CD14-positive monocyte (primary cell): ENCODE data around the gene BLOC1S3. TPM values are rescaled to one million over a fixed set of nuclear protein-coding genes. Genes with fewer than 3 reads are reported as not detected.

Experiments
- DNase-seq, 3 donors: peaks; one replicate each; pipeline ENCODE4 v3.0.0-alpha.2; 2011 to 2022
- H2AFZ ChIP-seq: 2 replicates; pipeline ENCODE4 v1.6.0; 2012; ENCODE audit warnings: mild to moderate bottlenecking, low read depth, low read length, inconsistent platforms; ENCODE audit not compliant: insufficient read depth, poor library complexity, severe bottlenecking
- H3K27ac ChIP-seq, 2 donors: 1 replicate in 1 of 2; 2 replicates in 1 of 2; pipeline ENCODE4 v1.5.1; 2012 to 2013; ENCODE audit warnings: low read length in 2 of 2, control low read depth in 1 of 2, inconsistent platforms in 1 of 2, low read depth in 1 of 2, mild to moderate bottlenecking in 1 of 2
- H3K27me3 ChIP-seq, 2 donors: one replicate each; pipeline versions ENCODE4 v1.6.0 to v1.6.1; 2011 to 2013; ENCODE audit warnings: low read length in 2 of 2; ENCODE audit not compliant: control insufficient read depth in 2 of 2, insufficient read depth in 2 of 2
- H3K36me3 ChIP-seq, 2 donors: replicated peaks in 1 of 2; 1 replicate in 1 of 2; 2 replicates in 1 of 2; pipeline versions ENCODE4 v1.5.1 to v1.6.1; 2012 to 2013; ENCODE audit warnings: low read length in 2 of 2, control low read depth in 1 of 2, inconsistent platforms in 1 of 2, mild to moderate bottlenecking in 1 of 2; ENCODE audit not compliant: insufficient read depth in 2 of 2, control insufficient read depth in 1 of 2
- H3K4me1 ChIP-seq, 2 donors: 1 replicate in 1 of 2; 2 replicates in 1 of 2; pipeline versions ENCODE4 v1.5.1 to v1.6.1; 2012 to 2013; ENCODE audit warnings: low read length in 2 of 2, control low read depth in 1 of 2, inconsistent platforms in 1 of 2, mild to moderate bottlenecking in 1 of 2, moderate library complexity in 1 of 2; ENCODE audit not compliant: insufficient read depth in 2 of 2, control insufficient read depth in 1 of 2
- H3K4me2 ChIP-seq: replicated peaks from 2 replicates; pipeline ENCODE3; 2012; ENCODE audit warnings: low read length, moderate library complexity, mild to moderate bottlenecking; ENCODE audit not compliant: poor library complexity, severe bottlenecking; ENCODE audit errors: extremely low read depth
- H3K4me3 ChIP-seq, 3 experiments: fragments of 200-600 bp in 1 of 3; sonication (generic) in 1 of 3; replicated peaks in 1 of 3; 1 replicate in 2 of 3; 2 replicates in 1 of 3; pipeline ENCODE4 v1.5.1; 2011 to 2013; ENCODE audit warnings: low read length in 3 of 3, mild to moderate bottlenecking in 3 of 3, control low read depth in 2 of 3, low read depth in 2 of 3, inconsistent platforms in 1 of 3, moderate library complexity in 1 of 3
- H3K79me2 ChIP-seq: 2 replicates; pipeline ENCODE4 v1.6.0; 2012; ENCODE audit warnings: mild to moderate bottlenecking, control low read depth, inconsistent platforms, low read length, moderate library complexity; ENCODE audit not compliant: insufficient read depth
- H3K9ac ChIP-seq: 2 replicates; pipeline ENCODE4 v1.6.0; 2017; ENCODE audit warnings: low read length, mild to moderate bottlenecking; ENCODE audit not compliant: insufficient read depth, poor library complexity, severe bottlenecking
- H3K9me3 ChIP-seq, 2 donors: replicated peaks in 1 of 2; 1 replicate in 1 of 2; 2 replicates in 1 of 2; pipeline versions ENCODE4 v1.5.1 to v1.6.1; 2012 to 2013; ENCODE audit warnings: low read length in 2 of 2, control low read depth in 1 of 2; ENCODE audit not compliant: control insufficient read depth in 1 of 2, insufficient read depth in 1 of 2
- H4K20me1 ChIP-seq: 2 replicates; pipeline ENCODE4 v1.6.0; 2012; ENCODE audit warnings: mild to moderate bottlenecking, low read length, control low read depth, moderate library complexity; ENCODE audit not compliant: insufficient read depth
- H3K27ac Mint-ChIP-seq, 7 donors: one replicate each; pipeline ENCODE4 v1.8.0; 2020; ENCODE audit warnings: mild to moderate bottlenecking in 7 of 7, mixed read lengths in 7 of 7, moderate library complexity in 6 of 7, inconsistent platforms in 2 of 7
- H3K27me3 Mint-ChIP-seq, 3 donors: one replicate each; pipeline ENCODE4 v1.8.0; 2021 to 2022; ENCODE audit warnings: low read depth in 3 of 3, mild to moderate bottlenecking in 3 of 3, mixed read lengths in 3 of 3, moderate library complexity in 3 of 3, inconsistent platforms in 1 of 3
- H3K36me3 Mint-ChIP-seq, 2 donors: one replicate each; pipeline ENCODE4 v1.8.0; 2020; ENCODE audit warnings: mixed read lengths in 2 of 2, inconsistent platforms in 1 of 2, mild to moderate bottlenecking in 1 of 2
- H3K4me1 Mint-ChIP-seq: one replicate; pipeline ENCODE4 v1.8.0; 2020; ENCODE audit warnings: mild to moderate bottlenecking, mixed read lengths
- H3K4me3 Mint-ChIP-seq, 2 donors: one replicate each; pipeline ENCODE4 v1.8.0; 2020; ENCODE audit warnings: mild to moderate bottlenecking in 2 of 2, mixed read lengths in 2 of 2, moderate library complexity in 1 of 2
- H3K9me3 Mint-ChIP-seq, 7 donors: one replicate each; pipeline ENCODE4 v1.8.0; 2020 to 2022; ENCODE audit warnings: mixed read lengths in 7 of 7, mild to moderate bottlenecking in 6 of 7, moderate library complexity in 6 of 7, inconsistent platforms in 2 of 7
- WGBS: methylation state at CpG from one replicate; pipeline ENCODE4 v1.1.5; 2013; ENCODE audit warnings: missing lambda C conversion rate; ENCODE audit not compliant: insufficient coverage; 5-methylcytosine and 5-hydroxymethylcytosine counted together
- intact Hi-C, 2 donors: fragments of 100-400 bp; cut with micrococcal nuclease; formaldehyde crosslinking; loops; one replicate each; pipeline versions ENCODE4 v1.15.0 to v1.15.1; 2023
- polyA plus RNA-seq, 3 donors: library from polyadenylated mRNA; depleted of rRNA in 1 of 3; unstranded in 2 of 3; stranded (reverse) in 1 of 3; fragments of 300-500 nt in 2 of 3; fragments of >200 nt in 1 of 3; fragmentation: Illumina TruSeq in 2 of 3; gene quantifications; 1 replicate in 2 of 3; 2 replicates in 1 of 3; pipeline ENCODE4 v1.2.3, GENCODE V29; 2012 to 2021
- TF ChIP-seq, protein P1 (sequence below): fragments of 200-600 bp; IDR thresholded peaks from one replicate; pipeline ENCODE4 v1.8.0; 2022; ENCODE audit warnings: antibody characterized with exemption, mild to moderate bottlenecking

BLOC1S3 gene
- polyA plus RNA-seq, 3 donors: 2.9 to 6.7 (median 4.7) TPM

DNA sequence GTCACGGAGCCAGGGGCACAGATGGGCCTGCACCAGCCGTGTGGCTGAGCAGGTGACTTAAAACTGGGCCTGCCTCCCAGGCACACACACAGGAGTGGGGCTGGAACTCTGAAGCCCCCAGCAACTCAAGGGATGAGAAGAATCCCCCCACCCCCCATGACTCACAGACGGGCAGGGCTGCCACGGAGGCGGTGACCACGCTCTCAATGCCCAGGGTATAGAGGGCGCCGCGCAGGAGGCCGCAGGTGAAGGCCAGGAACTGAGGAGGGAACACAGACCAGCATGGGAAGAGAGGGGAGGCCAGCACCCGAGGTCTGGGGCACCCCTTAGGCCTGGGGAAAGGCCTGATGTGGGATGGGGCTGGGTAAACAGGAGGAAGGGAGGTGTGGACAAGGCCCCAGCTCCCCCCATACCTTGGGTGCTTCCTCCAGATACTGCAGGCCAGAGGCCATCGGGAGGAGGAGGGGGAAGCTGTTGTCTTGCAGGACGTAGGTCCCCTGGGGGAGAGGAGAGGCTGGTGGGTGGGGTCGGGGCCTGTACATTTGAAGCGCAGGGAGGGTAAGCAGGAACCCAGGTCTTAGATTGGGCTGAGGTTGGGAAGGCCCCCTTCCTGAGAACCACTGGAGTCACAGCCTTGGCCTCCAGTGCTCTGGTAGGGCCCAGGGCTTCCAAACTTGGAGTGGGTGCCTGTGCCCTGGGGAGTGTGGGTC, 14.7 kb upstream of the BLOC1S3 start:
- Mint-ChIP-seq H3K27ac (peak overlapping the region in 4 of 7 donors; percentile 21 to 69 (median 42)), H3K4me3 (peak overlapping the region in 1 of 2 donors; percentile 48), H3K4me1 (peaks cover 19% of the 10 kb centered on the region), H3K9me3 (no peaks in the 10 kb centered on the region), H3K27me3 (peaks cover 13 to 37% (median 25%) of the 10 kb centered on the region in 3 donors), H3K36me3 (peaks cover 0 to 3% of the 10 kb centered on the region in 2 donors)
- Histone ChIP-seq H3K4me1 (peaks cover 9 to 14% of the 10 kb centered on the region in 2 donors), H3K4me2 (no peak overlapping the region), H3K27ac (peak overlapping the region in 1 of 2 donors; percentile 12), H3K27me3 (peaks cover 0 to 4% of the 10 kb centered on the region in 2 donors), H3K9ac (no peak overlapping the region), H3K36me3 (no peaks in the 10 kb centered on the region), H4K20me1 (no peaks in the 10 kb centered on the region), H3K79me2 (no peaks in the 10 kb centered on the region), H3K9me3 (no peaks in the 10 kb centered on the region), H3K4me3 (no peak overlapping the region), H2AFZ (no peak overlapping the region)
- TF ChIP-seq, protein P1, sequence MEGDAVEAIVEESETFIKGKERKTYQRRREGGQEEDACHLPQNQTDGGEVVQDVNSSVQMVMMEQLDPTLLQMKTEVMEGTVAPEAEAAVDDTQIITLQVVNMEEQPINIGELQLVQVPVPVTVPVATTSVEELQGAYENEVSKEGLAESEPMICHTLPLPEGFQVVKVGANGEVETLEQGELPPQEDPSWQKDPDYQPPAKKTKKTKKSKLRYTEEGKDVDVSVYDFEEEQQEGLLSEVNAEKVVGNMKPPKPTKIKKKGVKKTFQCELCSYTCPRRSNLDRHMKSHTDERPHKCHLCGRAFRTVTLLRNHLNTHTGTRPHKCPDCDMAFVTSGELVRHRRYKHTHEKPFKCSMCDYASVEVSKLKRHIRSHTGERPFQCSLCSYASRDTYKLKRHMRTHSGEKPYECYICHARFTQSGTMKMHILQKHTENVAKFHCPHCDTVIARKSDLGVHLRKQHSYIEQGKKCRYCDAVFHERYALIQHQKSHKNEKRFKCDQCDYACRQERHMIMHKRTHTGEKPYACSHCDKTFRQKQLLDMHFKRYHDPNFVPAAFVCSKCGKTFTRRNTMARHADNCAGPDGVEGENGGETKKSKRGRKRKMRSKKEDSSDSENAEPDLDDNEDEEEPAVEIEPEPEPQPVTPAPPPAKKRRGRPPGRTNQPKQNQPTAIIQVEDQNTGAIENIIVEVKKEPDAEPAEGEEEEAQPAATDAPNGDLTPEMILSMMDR: no peak
- WGBS: 56% methylated on average over 10 of the region's 15 CpGs
- intact Hi-C loops: no loop called here
- no peak for DNase-seq

DNA sequence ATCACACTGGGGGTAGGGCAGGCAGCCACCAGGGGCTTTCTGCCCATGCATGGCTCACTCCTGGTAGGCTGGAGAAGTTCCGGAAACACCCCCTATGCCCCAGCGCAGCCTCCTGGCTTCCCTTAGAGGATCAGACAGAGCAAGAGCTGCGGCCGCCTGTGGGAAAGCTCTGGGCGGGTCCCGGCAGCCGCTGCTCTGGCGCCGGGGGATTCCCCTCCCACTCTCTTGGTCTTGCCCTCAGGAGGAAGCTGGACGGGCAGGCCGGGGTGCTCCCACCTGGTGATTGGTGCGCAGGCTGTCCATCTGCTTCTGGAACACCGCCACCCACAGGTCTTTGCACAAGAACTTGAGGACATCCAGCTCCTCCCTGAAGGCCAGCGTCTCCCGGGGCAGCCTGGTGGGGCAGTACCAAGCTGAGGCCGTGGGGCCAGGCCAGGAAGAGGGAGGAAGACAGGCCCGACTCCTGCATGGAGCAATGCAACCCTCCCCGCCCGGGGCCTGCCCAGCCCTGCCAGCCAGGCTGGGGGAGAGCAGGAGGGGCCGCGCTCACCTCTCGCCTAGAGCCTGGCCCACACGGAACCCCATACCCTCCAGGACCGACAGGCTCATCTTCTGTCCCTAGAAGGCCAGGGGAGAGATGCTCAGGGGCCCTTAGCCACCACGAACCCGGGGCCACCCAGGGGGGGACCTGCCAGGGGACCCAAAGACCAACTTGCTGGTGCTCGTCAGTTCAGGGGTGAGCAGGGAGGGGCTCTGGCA, 13.8 kb upstream of the BLOC1S3 start:
- Mint-ChIP-seq H3K4me3 (peak overlapping the region in 1 of 2 donors; percentile 39), H3K4me1 (peaks cover 19% of the 10 kb centered on the region), H3K27me3 (peaks cover 8 to 28% (median 19%) of the 10 kb centered on the region in 3 donors), H3K36me3 (peaks cover 0 to 3% of the 10 kb centered on the region in 2 donors), H3K9me3 (no peaks in the 10 kb centered on the region), H3K27ac (no peak overlapping the region)
- H3K36me3 ChIP-seq: no peaks in the 10 kb centered on the region
- intact Hi-C loops: no loop called here
- H3K4me1 ChIP-seq: peaks cover 9 to 14% of the 10 kb centered on the region in 2 donors
- no peak overlapping the region for H2AFZ ChIP-seq
- TF ChIP-seq, protein P1: no peak
- no peaks in the 10 kb centered on the region for H3K79me2 ChIP-seq
- peak overlapping the region in 1 of 2 donors; percentile 12 for H3K27ac ChIP-seq
- 27% methylated on average over 26 of the region's 27 CpGs for WGBS
- peak; percentile 57 to 83 (median 66) for DNase-seq
- H3K9ac ChIP-seq: peak overlapping the region; percentile 8
- no peaks in the 10 kb centered on the region for H3K9me3 ChIP-seq
- no peaks in the 10 kb centered on the region for H4K20me1 ChIP-seq
- peak overlapping the region; percentile 15 for H3K4me2 ChIP-seq
- no peak overlapping the region for H3K4me3 ChIP-seq
- H3K27me3 ChIP-seq: no peaks in the 10 kb centered on the region
